ENCODE measurements around the gene TXNDC11. TPM values are rescaled to one million over a fixed set of nuclear protein-coding genes. Genes with fewer than 3 reads are reported as not detected.

Gene TXNDC11
- total and polyA plus RNA-seq, 2 experiments from 2014 or later, result 24.5 to 25.9 TPM

DNA sequence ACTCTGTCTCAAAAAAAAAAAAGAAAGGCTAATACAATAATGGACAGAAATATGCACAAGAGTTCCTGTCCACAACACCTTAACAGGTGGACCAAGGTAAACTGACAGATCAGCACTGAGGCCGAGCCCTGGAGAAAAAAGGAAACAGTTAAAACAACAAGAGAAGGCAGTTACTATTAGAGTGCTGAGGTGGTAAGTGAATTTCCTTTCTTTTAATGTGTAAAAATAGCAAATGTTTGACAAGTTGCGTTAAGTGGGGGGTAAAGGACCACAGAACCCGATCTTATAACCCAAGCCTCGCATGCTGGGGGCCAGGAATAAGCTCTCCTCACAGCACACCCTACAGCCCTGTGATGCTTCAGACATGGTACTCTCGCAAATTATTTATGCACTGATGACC is 24.8 kb downstream of the TXNDC11 start:
- in situ Hi-C loops (cut with MboI), result no loop called here
- H3K4me2 ChIP-seq (ENCODE audit: unreplicated experiment), result no peak overlapping the region
- peaks cover 55% of the 10 kb centered on the region for H3K36me3 ChIP-seq (ENCODE audit: low read depth)
- 81 to 82% methylated on average over 5 of the region's 5 CpGs for WGBS, 2 experiments (ENCODE audit: low coverage in 1 of 2, low lambda C conversion rate in 2 of 2, missing lambda C conversion rate in 2 of 2)
- no peak for DNase-seq
- H3K27me3 ChIP-seq (replicated peaks; ENCODE audit: insufficient read depth), result no peaks in the 10 kb centered on the region
- no peaks in the 10 kb centered on the region for H3K9me2 ChIP-seq (ENCODE audit: insufficient read depth)
- TF ChIP-seq EZH2phosphoT487 (IDR thresholded peaks at IDR 0.05; ENCODE audit: insufficient read depth, low read depth) (no peak), EZH2 (IDR thresholded peaks at IDR 0.05; ENCODE audit: insufficient read depth, poor library complexity, severe bottlenecking) (no peak)
- peaks cover 35% of the 10 kb centered on the region; the same call in 1 of the 2 replicates for H3F3A ChIP-seq (ENCODE audit: insufficient read depth)
- no peak overlapping the region for H3K27ac ChIP-seq
- no peak overlapping the region for H3K4me3 ChIP-seq
- no peaks in the 10 kb centered on the region for H3K4me1 ChIP-seq (ENCODE audit: insufficient read depth)
- H3K9ac ChIP-seq, result no peak overlapping the region
- H3K79me2 ChIP-seq (ENCODE audit: insufficient read depth), result peaks cover 27% of the 10 kb centered on the region
- no peaks in the 10 kb centered on the region for H3K9me3 ChIP-seq (ENCODE audit: low read depth)
- no peaks in the 10 kb centered on the region for H4K20me1 ChIP-seq (ENCODE audit: insufficient read depth)
- H2AFZ ChIP-seq, result no peak overlapping the region

DNA sequence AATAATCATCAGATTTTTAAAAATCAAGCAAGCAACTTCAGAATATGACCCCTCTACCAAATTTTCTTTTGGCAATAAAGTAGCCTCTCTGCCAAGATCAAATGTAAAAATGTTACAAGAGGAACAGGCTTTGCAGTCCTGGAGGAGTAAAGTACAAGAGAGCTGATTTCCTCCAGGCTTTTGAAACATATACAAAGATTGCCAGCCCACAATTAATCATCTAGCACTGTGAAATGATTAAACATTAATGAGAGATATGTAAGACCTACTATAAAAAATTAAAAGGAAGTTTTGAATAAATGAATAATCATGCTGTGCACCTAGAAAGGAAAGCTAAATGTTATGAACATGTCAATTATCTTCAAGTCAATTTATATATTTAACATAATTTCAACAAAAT is 26.3 kb downstream of the TXNDC11 start:
- H3K9ac ChIP-seq, result no peak overlapping the region
- H2AFZ ChIP-seq, result no peak overlapping the region
- H3K4me2 ChIP-seq (ENCODE audit: unreplicated experiment), result no peak overlapping the region
- no peaks in the 10 kb centered on the region for H3K27me3 ChIP-seq (replicated peaks; ENCODE audit: insufficient read depth)
- no peaks in the 10 kb centered on the region for H4K20me1 ChIP-seq (ENCODE audit: insufficient read depth)
- no peaks in the 10 kb centered on the region for H3K4me1 ChIP-seq (ENCODE audit: insufficient read depth)
- peaks cover 35% of the 10 kb centered on the region for H3K79me2 ChIP-seq (ENCODE audit: insufficient read depth)
- no peaks in the 10 kb centered on the region for H3K9me3 ChIP-seq (ENCODE audit: low read depth)
- H3K27ac ChIP-seq, result no peak overlapping the region
- in situ Hi-C loops (cut with MboI), result no loop called here
- peaks cover 35% of the 10 kb centered on the region; the same call in 1 of the 2 replicates for H3F3A ChIP-seq (ENCODE audit: insufficient read depth)
- DNase-seq, result no peak
- H3K9me2 ChIP-seq (ENCODE audit: insufficient read depth), result no peaks in the 10 kb centered on the region
- H3K36me3 ChIP-seq (ENCODE audit: low read depth), result peaks cover 42% of the 10 kb centered on the region
- H3K4me3 ChIP-seq, result no peak overlapping the region
- TF ChIP-seq EZH2 (IDR thresholded peaks at IDR 0.05; ENCODE audit: insufficient read depth, poor library complexity, severe bottlenecking), result no peak
- TF ChIP-seq EZH2phosphoT487 (IDR thresholded peaks at IDR 0.05; ENCODE audit: insufficient read depth, low read depth), result no peak

DNA sequence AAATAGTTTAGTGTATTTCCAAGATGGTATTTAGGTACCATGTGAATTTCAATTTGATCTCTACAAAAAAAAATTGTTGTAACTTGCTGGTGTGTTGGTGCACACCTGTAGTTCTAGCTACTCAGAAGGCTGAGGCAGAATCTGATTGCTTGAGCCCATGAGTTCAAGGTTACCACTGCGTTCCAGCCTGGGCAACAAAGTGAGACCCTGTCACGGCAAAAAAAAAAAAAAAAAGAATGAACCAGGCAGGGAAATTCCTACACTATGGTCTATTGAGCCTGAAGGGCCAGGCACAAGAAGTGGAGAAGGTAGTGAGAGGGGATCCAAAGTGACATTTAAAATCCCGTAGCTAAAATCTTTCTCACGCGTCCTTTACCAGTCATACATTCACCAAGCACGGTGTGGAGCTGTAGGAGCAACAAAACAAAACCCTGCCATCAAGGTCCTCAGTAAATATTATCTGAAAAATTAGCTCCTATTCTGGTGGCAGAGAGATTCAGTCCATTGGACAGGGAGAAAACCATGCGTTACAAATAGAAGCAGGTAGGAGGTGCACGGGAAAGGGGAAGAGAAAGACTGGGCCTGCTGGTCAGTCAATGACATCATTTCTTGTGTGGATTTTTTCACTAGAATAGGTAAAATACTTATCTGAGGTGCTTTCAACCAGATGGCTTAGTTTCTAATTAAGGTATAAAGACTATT is 27.3 kb downstream of the TXNDC11 start:
- WGBS, 2 experiments (ENCODE audit: low coverage in 1 of 2, low lambda C conversion rate in 2 of 2, missing lambda C conversion rate in 2 of 2), result 84% methylated on average over 8 of the region's 8 CpGs
- Histone ChIP-seq H3K9me3 (ENCODE audit: low read depth) (no peaks in the 10 kb centered on the region), H3K9ac (no peak overlapping the region), H2AFZ (no peak overlapping the region), H3K27me3 (replicated peaks; ENCODE audit: insufficient read depth) (no peaks in the 10 kb centered on the region), H3K4me3 (no peak overlapping the region), H3F3A (ENCODE audit: insufficient read depth) (peaks cover 35% of the 10 kb centered on the region; the same call in 1 of the 2 replicates), H3K79me2 (ENCODE audit: insufficient read depth) (peaks cover 41% of the 10 kb centered on the region), H4K20me1 (ENCODE audit: insufficient read depth) (no peaks in the 10 kb centered on the region), H3K4me2 (ENCODE audit: unreplicated experiment) (no peak overlapping the region), H3K27ac (no peak overlapping the region), H3K36me3 (ENCODE audit: low read depth) (peaks cover 32% of the 10 kb centered on the region), H3K9me2 (ENCODE audit: insufficient read depth) (no peaks in the 10 kb centered on the region), H3K4me1 (ENCODE audit: insufficient read depth) (no peaks in the 10 kb centered on the region)
- TF ChIP-seq EZH2phosphoT487 (IDR thresholded peaks at IDR 0.05; ENCODE audit: insufficient read depth, low read depth) (no peak), EZH2 (IDR thresholded peaks at IDR 0.05; ENCODE audit: insufficient read depth, poor library complexity, severe bottlenecking) (no peak)
- DNase-seq, result no peak
- in situ Hi-C loops (cut with MboI), result no loop called here

DNA sequence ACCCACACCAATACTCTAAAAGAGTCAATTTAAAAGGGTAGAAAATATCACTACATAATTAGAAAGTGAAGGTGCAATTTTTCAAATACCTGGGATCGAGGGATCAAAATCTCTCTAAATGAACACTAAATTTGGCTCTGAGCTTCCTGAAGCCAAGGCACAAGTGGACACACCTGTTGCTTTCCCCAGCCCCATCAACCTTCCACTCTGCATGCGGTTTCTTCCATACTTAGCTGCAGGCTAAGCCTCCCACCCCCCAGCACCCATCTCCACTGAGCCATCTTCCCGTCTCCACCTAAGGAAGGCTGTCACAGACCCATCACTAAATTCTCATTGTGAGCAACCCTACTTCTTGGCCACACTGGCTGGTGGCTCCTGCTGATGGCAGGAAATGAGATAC is 30.5 kb downstream of the TXNDC11 start:
- Histone ChIP-seq H3K36me3 (ENCODE audit: low read depth) (peaks cover 25% of the 10 kb centered on the region; the same call in 1 of the 2 replicates), H3F3A (ENCODE audit: insufficient read depth) (peaks cover 31% of the 10 kb centered on the region), H3K79me2 (ENCODE audit: insufficient read depth) (peaks cover 39% of the 10 kb centered on the region), H2AFZ (no peak overlapping the region), H3K4me3 (no peak overlapping the region), H3K4me1 (ENCODE audit: insufficient read depth) (peaks cover 14% of the 10 kb centered on the region), H4K20me1 (ENCODE audit: insufficient read depth) (no peaks in the 10 kb centered on the region), H3K4me2 (ENCODE audit: unreplicated experiment) (no peak overlapping the region), H3K9ac (no peak overlapping the region), H3K9me3 (ENCODE audit: low read depth) (no peaks in the 10 kb centered on the region), H3K9me2 (ENCODE audit: insufficient read depth) (no peaks in the 10 kb centered on the region), H3K27ac (no peak overlapping the region), H3K27me3 (replicated peaks; ENCODE audit: insufficient read depth) (no peaks in the 10 kb centered on the region)
- WGBS, 2 experiments (ENCODE audit: low coverage in 1 of 2, low lambda C conversion rate in 2 of 2, missing lambda C conversion rate in 2 of 2), result 95 to 99% methylated on average over 3 of the region's 3 CpGs
- DNase-seq, result no peak
- no peak for TF ChIP-seq EZH2phosphoT487 (IDR thresholded peaks at IDR 0.05; ENCODE audit: insufficient read depth, low read depth)
- in situ Hi-C loops (cut with MboI), result no loop called here

Measured in GM23248 (cell line).